ENCODE results near the gene PRDX6. TPM values are rescaled to one million over a fixed set of nuclear protein-coding genes. Genes with fewer than 3 reads are reported as not detected.

The PRDX6 gene
- total RNA-seq, 1 experiment from 2014 or later: 502 TPM

- no peaks in the 10 kb centered on the region for H3K36me3 Mint-ChIP-seq (ENCODE audit: insufficient read depth, unreplicated experiment)
- no peak overlapping the region for H3K4me3 Mint-ChIP-seq (ENCODE audit: unreplicated experiment)
- ChIA-PET POLR2A (interaction anchor here (0.5 to 1.8 kb wide), 7 partner anchors 9 to 965 kb away, joined by 3 to 14 read pairs (median 5); partner anchors contain the start of genes KLHL20 and PRDX6), CTCF (interaction anchor here (0.6 to 3.2 kb wide), 12 partner anchors 8 to 387 kb away, joined by 3 to 14 read pairs (median 3); partner anchors contain the start of gene PRDX6)
- no peaks in the 10 kb centered on the region for H3K4me1 Mint-ChIP-seq (ENCODE audit: insufficient read depth, unreplicated experiment)
- no TSS peak for BruUV-seq (replicated peaks)
- no peak for TF ChIP-seq CTCF (IDR thresholded peaks at IDR 0.05; ENCODE audit: unreplicated experiment)
- intact Hi-C loops (cut with micrococcal nuclease): no loop called here
- H3K27me3 Mint-ChIP-seq (ENCODE audit: insufficient read depth, unreplicated experiment): no peaks in the 10 kb centered on the region
- H3K27ac Mint-ChIP-seq (ENCODE audit: low read depth, unreplicated experiment): no peak overlapping the region
- no peaks in the 10 kb centered on the region for H3K9me3 Mint-ChIP-seq (ENCODE audit: unreplicated experiment)
- DNase-seq (ENCODE audit: unreplicated experiment): no peak
Measured at GRCh38 chr1:173438675-173439074, 38.5 kb upstream of the PRDX6 start.

GRCh38 chr1:173440430-173440829 is 36.7 kb upstream of the PRDX6 start:
- DNase-seq (ENCODE audit: unreplicated experiment): no peak
- ChIA-PET POLR2A (interaction anchor here (0.5 kb wide), 1 partner anchor 1761 kb away, joined by 3 read pairs; no protein-coding TSS in a partner anchor), CTCF (interaction anchor here (3.2 kb wide), 1 partner anchor 10 kb away, joined by 14 read pairs; no protein-coding TSS in a partner anchor)
- no TSS peak for BruUV-seq (replicated peaks)
- H3K27me3 Mint-ChIP-seq (ENCODE audit: insufficient read depth, unreplicated experiment): no peaks in the 10 kb centered on the region
- no peaks in the 10 kb centered on the region for H3K4me1 Mint-ChIP-seq (ENCODE audit: insufficient read depth, unreplicated experiment)
- TF ChIP-seq CTCF (IDR thresholded peaks at IDR 0.05; ENCODE audit: unreplicated experiment): no peak
- H3K27ac Mint-ChIP-seq (ENCODE audit: low read depth, unreplicated experiment): no peak overlapping the region
- intact Hi-C loops (cut with micrococcal nuclease): no loop called here
- H3K4me3 Mint-ChIP-seq (ENCODE audit: unreplicated experiment): no peak overlapping the region
- no peaks in the 10 kb centered on the region for H3K36me3 Mint-ChIP-seq (ENCODE audit: insufficient read depth, unreplicated experiment)
- no peaks in the 10 kb centered on the region for H3K9me3 Mint-ChIP-seq (ENCODE audit: unreplicated experiment)

GRCh38 chr1:173444757-173445156 is 32.4 kb upstream of the PRDX6 start:
- no TSS peak for BruUV-seq (replicated peaks)
- ChIA-PET POLR2A (interaction anchor here (0.8 to 1.7 kb wide), 3 partner anchors 9 to 308 kb away, joined by 3 to 5 read pairs (median 3); partner anchors contain the start of gene PRDX6), CTCF (interaction anchor here (0.6 to 1.3 kb wide), 6 partner anchors 11 to 636 kb away, joined by 3 to 4 read pairs (median 4); no protein-coding TSS in a partner anchor)
- DNase-seq (ENCODE audit: unreplicated experiment): no peak
- Mint-ChIP-seq H3K4me1 (ENCODE audit: insufficient read depth, unreplicated experiment) (peaks cover 9% of the 10 kb centered on the region), H3K27ac (ENCODE audit: low read depth, unreplicated experiment) (no peak overlapping the region), H3K36me3 (ENCODE audit: insufficient read depth, unreplicated experiment) (no peaks in the 10 kb centered on the region), H3K27me3 (ENCODE audit: insufficient read depth, unreplicated experiment) (no peaks in the 10 kb centered on the region), H3K4me3 (ENCODE audit: unreplicated experiment) (no peak overlapping the region), H3K9me3 (ENCODE audit: unreplicated experiment) (no peaks in the 10 kb centered on the region)
- TF ChIP-seq CTCF (IDR thresholded peaks at IDR 0.05; ENCODE audit: unreplicated experiment): no peak
- intact Hi-C loops (cut with micrococcal nuclease): no loop called here

- Mint-ChIP-seq H3K36me3 (ENCODE audit: insufficient read depth, unreplicated experiment) (no peaks in the 10 kb centered on the region), H3K9me3 (ENCODE audit: unreplicated experiment) (no peaks in the 10 kb centered on the region), H3K4me3 (ENCODE audit: unreplicated experiment) (no peak overlapping the region), H3K27me3 (ENCODE audit: insufficient read depth, unreplicated experiment) (no peaks in the 10 kb centered on the region), H3K27ac (ENCODE audit: low read depth, unreplicated experiment) (no peak overlapping the region), H3K4me1 (ENCODE audit: insufficient read depth, unreplicated experiment) (peaks cover 11% of the 10 kb centered on the region)
- BruUV-seq (replicated peaks): no TSS peak
- no peak for DNase-seq (ENCODE audit: unreplicated experiment)
- no peak for TF ChIP-seq CTCF (IDR thresholded peaks at IDR 0.05; ENCODE audit: unreplicated experiment)
- intact Hi-C loops (cut with micrococcal nuclease): no loop called here
- CTCF ChIA-PET: interaction anchor here (0.6 to 1.3 kb wide), 7 partner anchors 11 to 636 kb away, joined by 3 to 4 read pairs (median 3); no protein-coding TSS in a partner anchor
- POLR2A ChIA-PET: interaction anchor here (0.8 to 1.7 kb wide), 2 partner anchors 32 to 307 kb away, joined by 3 to 5 read pairs; partner anchors contain the start of gene PRDX6
Measured at GRCh38 chr1:173445164-173445563, 32.0 kb upstream of the PRDX6 start.
